Measurements from ENCODE around the gene TMCC1. TPM values are rescaled to one million over a fixed set of nuclear protein-coding genes. Genes with fewer than 3 reads are reported as not detected.

Gene TMCC1
- total RNA-seq, 1 donor from 2014 or later = 25.9 TPM

DNA sequence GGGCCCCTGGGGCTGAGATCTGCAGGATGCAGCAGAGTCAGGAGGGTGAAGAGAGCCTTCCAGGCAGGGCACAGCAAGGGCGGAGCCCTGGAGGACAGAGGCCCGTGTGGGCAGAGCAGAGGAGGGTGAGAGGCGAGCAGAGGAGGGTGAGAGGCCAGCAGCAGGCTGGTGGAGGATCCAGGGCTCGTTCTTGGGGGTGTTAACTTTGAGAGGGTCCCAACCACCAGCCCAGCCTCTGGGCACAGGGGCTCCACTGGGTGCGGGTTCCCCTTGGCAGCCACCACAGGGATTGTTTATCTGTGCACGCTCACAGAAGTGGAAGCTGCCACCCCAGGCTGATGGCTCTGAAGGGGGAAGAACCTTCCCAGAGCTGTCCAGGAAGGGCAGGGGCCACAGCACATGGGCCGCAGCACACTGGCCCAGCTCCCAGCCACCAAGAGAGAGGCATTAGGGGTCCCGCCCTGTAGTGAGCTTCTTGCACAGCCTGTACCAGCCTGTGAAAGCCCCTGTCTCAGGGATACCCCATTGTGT lies 277.7 kb downstream of the TMCC1 start:
- TF ChIP-seq CTCF (IDR thresholded peaks at IDR 0.05) = no peak
- no peaks in the 10 kb centered on the region for H3K9me3 Mint-ChIP-seq
- no peak for DNase-seq
- H3K4me1 Mint-ChIP-seq = peaks cover 11% of the 10 kb centered on the region
- H3K36me3 Mint-ChIP-seq (ENCODE audit: low read depth) = no peaks in the 10 kb centered on the region
- no peak overlapping the region for H3K4me3 Mint-ChIP-seq
- ChIA-PET CTCF (no interaction called here), POLR2A (no interaction called here)
- no peak overlapping the region for H3K27ac Mint-ChIP-seq
- no peak for ATAC-seq (ENCODE audit: low read depth)
- intact Hi-C loops (cut with micrococcal nuclease) = no loop called here
- peaks cover 10% of the 10 kb centered on the region for H3K27me3 Mint-ChIP-seq

DNA sequence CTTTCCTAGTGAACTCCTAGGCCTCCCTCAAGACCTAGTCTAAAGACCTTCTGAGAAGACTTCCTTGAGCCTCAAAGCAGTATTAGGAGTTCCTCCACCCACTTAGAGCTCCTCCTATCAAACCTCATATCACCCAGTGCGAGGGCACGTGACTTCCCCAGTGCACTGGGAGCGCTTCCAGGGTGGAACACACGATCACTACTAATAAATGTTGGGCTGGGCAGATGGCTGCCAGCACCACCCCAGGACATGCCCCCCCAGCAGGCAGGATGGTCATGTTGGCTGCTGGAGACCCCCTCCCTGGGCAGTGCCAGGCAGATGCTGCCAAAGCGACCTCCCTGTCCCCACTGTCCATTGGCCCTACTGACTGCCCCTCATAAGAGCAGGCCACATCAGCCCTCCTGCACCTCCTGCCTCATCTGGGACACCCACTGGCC lies 278.6 kb downstream of the TMCC1 start:
- no peak for TF ChIP-seq CTCF (IDR thresholded peaks at IDR 0.05)
- H3K36me3 Mint-ChIP-seq (ENCODE audit: low read depth) = no peaks in the 10 kb centered on the region
- ChIA-PET POLR2A (no interaction called here), CTCF (no interaction called here)
- ATAC-seq (ENCODE audit: low read depth) (no peak), DNase-seq (no peak)
- no peaks in the 10 kb centered on the region for H3K9me3 Mint-ChIP-seq
- peaks cover 10% of the 10 kb centered on the region for H3K27me3 Mint-ChIP-seq
- H3K4me1 Mint-ChIP-seq = peaks cover 11% of the 10 kb centered on the region
- H3K4me3 Mint-ChIP-seq = no peak overlapping the region
- intact Hi-C loops (cut with micrococcal nuclease) = no loop called here
- no peak overlapping the region for H3K27ac Mint-ChIP-seq

DNA sequence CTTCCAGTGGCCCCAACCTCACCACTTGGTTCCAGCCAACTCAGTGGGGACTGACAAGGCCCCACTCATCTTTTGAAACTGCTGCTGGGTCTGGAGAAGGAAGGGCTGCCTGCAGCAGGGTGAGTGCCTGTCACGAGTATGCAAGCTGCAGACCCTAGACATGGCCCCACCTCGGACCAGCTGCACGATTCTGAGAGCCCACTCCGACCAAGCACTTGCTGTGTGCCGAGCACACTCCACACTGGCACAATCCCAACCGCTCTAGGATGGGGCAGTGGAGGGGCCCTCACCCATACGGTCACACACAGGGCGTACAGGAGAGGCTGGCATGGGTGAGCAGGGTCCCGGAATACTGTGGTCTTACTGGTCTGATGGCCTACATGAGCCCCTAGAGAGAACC lies 279.1 kb downstream of the TMCC1 start:
- intact Hi-C loops (cut with micrococcal nuclease) = no loop called here
- no peak for TF ChIP-seq CTCF (IDR thresholded peaks at IDR 0.05)
- DNase-seq (no peak), ATAC-seq (ENCODE audit: low read depth) (no peak)
- no peak overlapping the region for H3K4me3 Mint-ChIP-seq
- ChIA-PET CTCF (no interaction called here), POLR2A (no interaction called here)
- H3K4me1 Mint-ChIP-seq = peaks cover 11% of the 10 kb centered on the region
- H3K27me3 Mint-ChIP-seq = peaks cover 10% of the 10 kb centered on the region
- no peaks in the 10 kb centered on the region for H3K9me3 Mint-ChIP-seq
- no peaks in the 10 kb centered on the region for H3K36me3 Mint-ChIP-seq (ENCODE audit: low read depth)
- no peak overlapping the region for H3K27ac Mint-ChIP-seq

- no peak for TF ChIP-seq CTCF (IDR thresholded peaks at IDR 0.05)
- CTCF ChIA-PET = no interaction called here
- ATAC-seq (ENCODE audit: low read depth) (no peak), DNase-seq (no peak)
- Mint-ChIP-seq H3K36me3 (ENCODE audit: low read depth) (no peaks in the 10 kb centered on the region), H3K9me3 (no peaks in the 10 kb centered on the region), H3K27me3 (peaks cover 11% of the 10 kb centered on the region), H3K4me3 (no peak overlapping the region), H3K4me1 (peaks cover 3% of the 10 kb centered on the region), H3K27ac (no peak overlapping the region)
- POLR2A ChIA-PET = no interaction called here
- intact Hi-C loops (cut with micrococcal nuclease) = no loop called here
These were observed 280.2 kb downstream of the TMCC1 start for GRCh38 chr3:129613367-129613740.

GRCh38 chr3:129612534-129613366 lies 280.8 kb downstream of the TMCC1 start:
- POLR2A ChIA-PET = no interaction called here
- intact Hi-C loops (cut with micrococcal nuclease) = no loop called here
- DNase-seq (no peak), ATAC-seq (ENCODE audit: low read depth) (no peak)
- no peaks in the 10 kb centered on the region for H3K9me3 Mint-ChIP-seq
- H3K27me3 Mint-ChIP-seq = peaks cover 10% of the 10 kb centered on the region
- no peak for TF ChIP-seq CTCF (IDR thresholded peaks at IDR 0.05)
- H3K4me3 Mint-ChIP-seq = no peak overlapping the region
- no peaks in the 10 kb centered on the region for H3K4me1 Mint-ChIP-seq
- H3K27ac Mint-ChIP-seq = no peak overlapping the region
- H3K36me3 Mint-ChIP-seq (ENCODE audit: low read depth) = no peaks in the 10 kb centered on the region
- CTCF ChIA-PET = interaction anchor here (1.0 kb wide), 1 partner anchor 123 kb away, joined by 3 read pairs; no protein-coding TSS in a partner anchor

Measured in activated B cell treated with CpG ODN at 0.5 μM for 24 hours (primary cell).